ENCODE results near the gene MAGI2. TPM values are rescaled to one million over a fixed set of nuclear protein-coding genes. Genes with fewer than 3 reads are reported as not detected.
"Not testable (repeated sequence)": the region's sequence is repeated elsewhere in the genome, so short reads cannot be mapped to it uniquely, and the experiment has no call there.

The MAGI2 gene
- total RNA-seq, 1 donor from 2014 or later, result 0.10 TPM

DNA sequence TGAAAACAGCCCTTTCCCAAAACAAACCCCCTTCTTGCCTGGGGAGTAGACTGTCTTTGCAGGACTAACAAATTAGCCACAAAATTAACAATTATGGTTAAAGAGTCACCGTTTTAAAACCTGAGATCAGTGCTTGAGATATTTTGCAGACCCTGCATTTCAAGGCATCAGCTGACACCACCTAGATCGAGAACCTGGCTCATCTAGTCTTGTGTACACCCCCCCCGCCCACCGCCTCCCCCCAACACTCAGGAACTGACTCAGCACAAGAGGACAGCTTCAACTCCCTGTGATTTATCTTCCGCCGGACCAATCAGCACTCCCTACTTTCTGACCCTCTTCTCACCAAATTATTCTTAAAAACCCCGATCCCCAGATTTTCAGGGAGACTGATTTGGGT is 917.8 kb downstream of the MAGI2 start:
- H3K9me3 Mint-ChIP-seq, result peaks cover 4% of the 10 kb centered on the region
- H3K27ac Mint-ChIP-seq, result no peak overlapping the region
- H3K36me3 Mint-ChIP-seq (ENCODE audit: low read depth), result no peaks in the 10 kb centered on the region
- H3K27me3 Mint-ChIP-seq (ENCODE audit: insufficient read depth), result no peaks in the 10 kb centered on the region
- no peak for DNase-seq (ENCODE audit: low spot score)
- no peaks in the 10 kb centered on the region for H3K4me1 Mint-ChIP-seq (ENCODE audit: low read depth)
- intact Hi-C loops (cut with micrococcal nuclease), result no loop called here
- H3K4me3 Mint-ChIP-seq, result no peak overlapping the region

DNA sequence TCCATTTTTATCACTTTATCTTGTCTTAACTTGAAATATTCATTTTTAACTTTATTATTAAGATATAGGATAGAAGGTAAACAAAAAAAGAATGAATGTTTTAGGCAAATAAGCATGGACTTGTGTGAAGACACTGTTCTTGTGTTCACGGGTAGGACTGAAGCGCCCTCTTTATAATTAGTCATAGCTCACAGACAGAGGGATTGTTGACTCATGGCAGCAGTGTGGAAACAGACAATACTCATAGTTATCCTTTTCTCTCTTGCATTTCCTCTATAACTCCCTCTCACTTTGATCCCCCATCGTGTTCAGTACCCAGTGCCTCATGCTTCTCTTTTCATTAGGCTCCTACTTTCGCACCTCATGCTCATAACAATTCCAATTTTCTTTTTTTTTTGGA is 923.1 kb downstream of the MAGI2 start:
- no peak overlapping the region for H3K4me3 Mint-ChIP-seq
- peaks cover 4% of the 10 kb centered on the region for H3K9me3 Mint-ChIP-seq
- no peaks in the 10 kb centered on the region for H3K4me1 Mint-ChIP-seq (ENCODE audit: low read depth)
- H3K27ac Mint-ChIP-seq, result no peak overlapping the region
- intact Hi-C loops (cut with micrococcal nuclease), result no loop called here
- H3K36me3 Mint-ChIP-seq (ENCODE audit: low read depth), result no peaks in the 10 kb centered on the region
- no peak for DNase-seq (ENCODE audit: low spot score)
- H3K27me3 Mint-ChIP-seq (ENCODE audit: insufficient read depth), result no peaks in the 10 kb centered on the region

DNA sequence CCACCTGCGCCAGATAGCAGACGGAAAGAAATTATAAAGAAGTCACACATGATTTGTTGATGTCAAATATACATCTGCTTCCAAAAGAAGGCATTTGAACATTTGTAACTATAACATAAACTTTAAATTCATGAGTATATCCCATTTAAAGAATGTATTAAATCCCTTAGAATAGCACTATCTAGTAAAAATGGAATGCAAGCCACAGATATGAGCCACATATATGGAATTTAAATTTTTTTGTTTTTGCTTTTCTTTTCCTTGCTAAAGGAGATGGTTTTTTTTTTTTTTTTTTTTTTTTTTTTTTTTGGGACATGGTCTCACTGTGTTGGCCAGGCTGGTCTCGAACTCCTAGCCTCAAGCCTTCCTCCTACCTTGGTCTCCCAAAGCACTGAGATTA is 924.1 kb downstream of the MAGI2 start:
- Mint-ChIP-seq H3K4me1 (ENCODE audit: low read depth) (no peaks in the 10 kb centered on the region), H3K27me3 (ENCODE audit: insufficient read depth) (no peaks in the 10 kb centered on the region), H3K36me3 (ENCODE audit: low read depth) (no peaks in the 10 kb centered on the region), H3K4me3 (no peak overlapping the region), H3K27ac (no peak overlapping the region), H3K9me3 (peaks cover 4% of the 10 kb centered on the region)
- intact Hi-C loops (cut with micrococcal nuclease), result no loop called here
- DNase-seq (ENCODE audit: low spot score), result no peak

DNA sequence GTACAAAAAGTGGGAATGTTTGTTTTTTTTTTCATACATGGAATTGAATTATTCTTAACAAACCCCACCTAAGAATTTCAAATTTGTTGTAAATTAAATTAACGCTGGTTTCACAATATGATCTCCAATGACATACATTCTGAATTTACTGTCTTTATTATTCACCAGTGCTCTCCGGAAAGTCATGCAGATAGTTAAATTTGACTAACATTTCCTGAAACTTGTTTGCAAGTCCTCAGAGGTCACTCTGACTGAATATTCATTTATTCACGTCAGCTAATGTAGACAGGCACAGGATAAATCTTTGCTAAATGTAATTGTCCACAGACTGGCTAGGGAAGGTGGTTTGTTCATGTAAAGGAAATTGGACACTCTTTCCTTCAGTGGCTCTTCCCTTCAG is 924.5 kb downstream of the MAGI2 start:
- H3K27me3 Mint-ChIP-seq (ENCODE audit: insufficient read depth), result no peaks in the 10 kb centered on the region
- H3K4me3 Mint-ChIP-seq, result no peak overlapping the region
- intact Hi-C loops (cut with micrococcal nuclease), result no loop called here
- no peaks in the 10 kb centered on the region for H3K36me3 Mint-ChIP-seq (ENCODE audit: low read depth)
- DNase-seq (ENCODE audit: low spot score), result no peak
- no peaks in the 10 kb centered on the region for H3K4me1 Mint-ChIP-seq (ENCODE audit: low read depth)
- H3K9me3 Mint-ChIP-seq, result peaks cover 4% of the 10 kb centered on the region
- no peak overlapping the region for H3K27ac Mint-ChIP-seq

DNA sequence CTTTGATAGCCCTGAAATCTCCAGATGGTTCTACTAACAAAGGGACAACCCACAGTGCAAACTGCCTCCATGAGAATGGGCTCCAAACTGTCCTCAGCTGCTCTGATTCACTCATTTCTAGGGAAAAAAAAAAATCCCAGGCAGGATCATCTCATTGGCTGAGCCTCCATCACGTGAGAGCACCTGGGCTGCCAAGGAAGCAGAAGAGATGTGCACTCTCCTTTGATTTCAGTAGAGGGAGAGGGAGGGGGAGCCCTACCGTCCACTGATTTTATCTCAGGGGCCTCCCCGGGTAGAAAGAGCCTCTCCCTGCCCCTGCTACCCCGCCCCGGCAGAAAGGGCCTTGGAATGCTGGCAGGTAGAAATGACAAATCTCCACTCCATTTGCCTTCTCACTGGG is 929.5 kb downstream of the MAGI2 start:
- Mint-ChIP-seq H3K27me3 (ENCODE audit: insufficient read depth) (no peaks in the 10 kb centered on the region), H3K9me3 (no peaks in the 10 kb centered on the region)
- intact Hi-C loops (cut with micrococcal nuclease), result no loop called here

DNA sequence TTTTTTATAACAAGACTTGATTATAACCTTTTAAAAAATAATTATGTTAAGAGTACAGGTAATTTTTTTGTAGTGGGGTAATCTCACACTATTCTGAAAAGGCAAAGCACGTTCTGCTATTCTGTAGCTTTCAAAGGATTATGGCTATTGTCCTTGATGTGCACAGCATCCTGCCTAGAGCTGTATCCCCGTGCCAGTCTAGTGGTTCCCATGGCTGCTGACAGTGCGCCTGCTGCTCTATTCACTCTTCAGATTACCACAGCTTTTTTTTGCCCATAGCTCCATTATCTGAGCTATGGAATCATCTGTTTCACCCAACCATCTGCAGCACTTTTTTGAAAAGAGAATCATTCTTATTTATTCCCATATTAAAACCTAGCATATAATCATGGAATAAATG is 931.5 kb downstream of the MAGI2 start:
- intact Hi-C loops (cut with micrococcal nuclease), result no loop called here
- H3K9me3 Mint-ChIP-seq, result no peaks in the 10 kb centered on the region
- no peaks in the 10 kb centered on the region for H3K36me3 Mint-ChIP-seq (ENCODE audit: low read depth)
- no peak overlapping the region for H3K4me3 Mint-ChIP-seq
- no peaks in the 10 kb centered on the region for H3K4me1 Mint-ChIP-seq (ENCODE audit: low read depth)
- no peak for DNase-seq (ENCODE audit: low spot score)
- H3K27me3 Mint-ChIP-seq (ENCODE audit: insufficient read depth), result no peaks in the 10 kb centered on the region
- H3K27ac Mint-ChIP-seq, result no peak overlapping the region

More for the DNA sequence above, 929.5 kb downstream of the MAGI2 start:
- DNase-seq (ENCODE audit: low spot score), result no peak
- Mint-ChIP-seq H3K4me1 (ENCODE audit: low read depth) (no peaks in the 10 kb centered on the region), H3K27ac (no peak overlapping the region), H3K4me3 (no peak overlapping the region), H3K36me3 (ENCODE audit: low read depth) (no peaks in the 10 kb centered on the region)

DNA sequence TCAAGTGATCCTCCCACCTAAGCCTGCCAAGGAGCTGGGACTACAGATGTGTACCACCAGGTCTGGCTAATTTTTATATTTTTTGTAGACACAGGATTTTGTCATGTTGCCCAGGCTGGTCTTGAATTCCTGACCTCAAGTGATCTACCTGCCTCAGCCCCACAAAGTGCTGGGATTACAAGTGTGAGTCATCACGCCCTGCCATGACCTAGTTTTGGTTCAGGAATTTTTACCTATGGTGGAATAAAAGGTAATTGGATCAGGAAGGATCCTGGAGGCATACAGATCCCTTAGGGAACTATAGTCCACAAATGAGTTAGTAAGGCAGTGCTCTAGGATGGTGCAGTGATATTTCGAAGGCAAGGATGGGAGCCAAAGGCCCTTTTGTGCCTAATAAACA is 937.0 kb downstream of the MAGI2 start:
- Mint-ChIP-seq H3K4me3 (no peak overlapping the region), H3K4me1 (ENCODE audit: low read depth) (no peaks in the 10 kb centered on the region), H3K27ac (no peak overlapping the region), H3K36me3 (ENCODE audit: low read depth) (no peaks in the 10 kb centered on the region), H3K27me3 (ENCODE audit: insufficient read depth) (no peaks in the 10 kb centered on the region), H3K9me3 (no peaks in the 10 kb centered on the region)
- DNase-seq (ENCODE audit: low spot score), result no peak
- intact Hi-C loops (cut with micrococcal nuclease), result no loop called here

DNA sequence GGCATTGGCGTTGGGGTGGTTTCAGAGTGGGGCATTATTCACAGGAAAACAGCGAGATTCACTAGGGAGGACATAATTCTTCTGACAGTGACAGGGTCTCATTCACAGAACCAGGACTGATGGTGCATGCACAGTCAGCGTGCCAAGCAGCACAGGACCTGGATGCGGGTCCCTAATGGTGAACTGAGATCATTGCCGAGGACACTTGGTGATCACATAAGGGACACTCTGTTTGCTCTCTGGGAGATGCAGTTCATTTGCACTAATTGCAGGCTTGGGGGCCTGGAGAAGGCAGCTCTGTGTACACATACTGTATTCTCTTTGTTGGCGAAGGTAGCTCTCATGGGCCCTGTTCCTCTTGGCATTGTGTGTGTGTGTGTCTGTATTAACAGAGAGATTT is 938.8 kb downstream of the MAGI2 start:
- no peaks in the 10 kb centered on the region for H3K27me3 Mint-ChIP-seq (ENCODE audit: insufficient read depth)
- H3K4me3 Mint-ChIP-seq, result no peak overlapping the region
- H3K27ac Mint-ChIP-seq, result no peak overlapping the region
- intact Hi-C loops (cut with micrococcal nuclease), result no loop called here
- H3K36me3 Mint-ChIP-seq (ENCODE audit: low read depth), result no peaks in the 10 kb centered on the region
- no peaks in the 10 kb centered on the region for H3K9me3 Mint-ChIP-seq
- H3K4me1 Mint-ChIP-seq (ENCODE audit: low read depth), result no peaks in the 10 kb centered on the region
- no peak for DNase-seq (ENCODE audit: low spot score)

DNA sequence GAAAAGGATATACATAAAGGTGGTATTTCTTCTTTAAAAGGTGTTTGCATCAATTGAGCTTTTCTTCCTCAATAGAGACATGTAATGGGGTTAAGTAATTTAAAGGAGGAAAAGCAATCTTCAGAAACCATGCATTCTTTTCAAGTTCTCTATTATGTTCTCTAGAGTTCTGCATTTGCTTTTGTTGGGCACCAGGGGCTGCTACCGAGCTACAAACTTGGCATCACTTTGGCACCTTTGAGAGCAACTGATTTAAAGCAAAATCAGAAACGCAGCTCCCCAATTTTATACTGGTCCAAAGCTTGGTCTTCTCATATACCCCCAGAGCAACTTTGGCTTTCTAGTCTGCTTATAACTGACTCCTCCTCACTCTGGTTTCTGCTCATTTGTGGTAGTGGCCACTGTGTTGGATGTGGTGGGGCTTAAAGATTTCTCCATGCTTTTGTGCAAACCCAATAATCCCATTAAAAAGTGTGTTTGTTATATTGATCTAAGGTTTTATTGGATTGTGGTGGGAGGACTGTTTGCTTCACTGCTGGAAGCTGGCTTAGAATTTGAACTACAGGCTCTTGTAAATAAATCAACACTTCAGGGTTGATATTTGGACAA is 942.8 kb downstream of the MAGI2 start:
- no peak for DNase-seq (ENCODE audit: low spot score)
- Mint-ChIP-seq H3K4me1 (ENCODE audit: low read depth) (no peaks in the 10 kb centered on the region), H3K4me3 (no peak overlapping the region), H3K36me3 (ENCODE audit: low read depth) (no peaks in the 10 kb centered on the region), H3K9me3 (no peaks in the 10 kb centered on the region), H3K27me3 (ENCODE audit: insufficient read depth) (no peaks in the 10 kb centered on the region), H3K27ac (no peak overlapping the region)
- intact Hi-C loops (cut with micrococcal nuclease), result no loop called here

DNA sequence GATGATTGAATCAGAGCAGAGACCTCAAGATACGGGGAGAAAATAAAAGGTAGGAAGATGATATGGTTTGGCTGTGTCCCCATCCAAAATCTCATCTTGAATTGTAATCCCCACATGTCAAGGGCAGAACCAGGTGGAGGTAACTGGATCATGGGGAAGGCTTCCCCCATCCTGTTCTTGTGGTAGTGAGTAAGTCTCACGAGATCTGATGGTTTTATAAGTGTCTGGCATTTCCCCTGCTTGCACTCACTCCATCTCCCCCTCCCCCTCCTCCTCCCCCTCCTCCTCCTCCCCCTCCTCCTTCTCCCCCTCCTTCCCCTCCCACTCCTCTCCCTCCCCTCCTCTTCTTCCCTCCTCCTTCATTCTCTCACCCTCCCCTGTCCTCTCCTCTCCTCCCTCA is 950.2 kb downstream of the MAGI2 start:
- H3K36me3 Mint-ChIP-seq (ENCODE audit: low read depth); H3K4me1 Mint-ChIP-seq (ENCODE audit: low read depth); H3K27me3 Mint-ChIP-seq (ENCODE audit: insufficient read depth): not testable (repeated sequence)

DNA sequence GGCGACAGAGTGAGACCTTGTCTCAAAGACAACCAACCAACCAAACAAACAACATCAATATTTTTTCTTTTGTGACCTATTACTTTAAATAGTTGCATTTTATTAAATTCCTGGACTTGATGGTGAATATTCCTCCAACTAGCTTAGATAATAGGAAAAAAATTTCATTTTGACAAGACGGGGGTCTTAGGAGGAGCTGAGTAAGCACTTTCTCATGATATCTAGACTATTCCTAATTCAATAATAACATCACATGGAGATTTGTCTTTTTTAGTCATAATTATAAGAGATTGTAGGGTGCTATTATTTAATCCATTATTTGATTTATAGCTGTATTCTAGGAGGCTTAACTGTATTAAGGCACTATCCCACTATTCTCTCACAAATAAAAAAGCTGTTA is 952.4 kb downstream of the MAGI2 start:
- H3K4me1 Mint-ChIP-seq (ENCODE audit: low read depth), result no peaks in the 10 kb centered on the region
- no peaks in the 10 kb centered on the region for H3K27me3 Mint-ChIP-seq (ENCODE audit: insufficient read depth)
- intact Hi-C loops (cut with micrococcal nuclease), result no loop called here
- no peak for DNase-seq (ENCODE audit: low spot score)
- no peaks in the 10 kb centered on the region for H3K9me3 Mint-ChIP-seq
- no peak overlapping the region for H3K27ac Mint-ChIP-seq
- no peak overlapping the region for H3K4me3 Mint-ChIP-seq
- no peaks in the 10 kb centered on the region for H3K36me3 Mint-ChIP-seq (ENCODE audit: low read depth)

More for the DNA sequence above, 950.2 kb downstream of the MAGI2 start:
- H3K9me3 Mint-ChIP-seq; H3K27ac Mint-ChIP-seq; intact Hi-C loops (cut with micrococcal nuclease); DNase-seq (ENCODE audit: low spot score); H3K4me3 Mint-ChIP-seq: not testable (repeated sequence)

DNA sequence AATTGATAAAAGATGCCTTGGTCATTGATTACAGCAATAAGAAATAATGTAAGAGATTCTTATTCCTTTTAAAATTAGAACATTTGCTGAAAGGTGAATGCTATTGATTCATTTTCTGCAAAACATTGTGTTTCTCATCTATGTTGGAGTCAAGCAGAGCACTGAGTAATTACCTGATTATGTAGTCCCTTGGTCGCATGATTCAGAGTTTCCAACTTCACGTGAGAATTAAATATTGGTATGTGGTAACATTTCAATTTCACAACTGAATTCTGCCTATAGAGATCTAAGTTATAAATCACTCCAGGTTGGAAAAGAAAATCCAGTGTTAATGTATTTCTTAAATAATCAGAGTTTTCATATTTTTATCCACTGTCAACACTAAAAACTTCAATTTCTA is 953.5 kb downstream of the MAGI2 start:
- Mint-ChIP-seq H3K4me3 (no peak overlapping the region), H3K9me3 (no peaks in the 10 kb centered on the region), H3K27ac (no peak overlapping the region), H3K27me3 (ENCODE audit: insufficient read depth) (no peaks in the 10 kb centered on the region), H3K4me1 (ENCODE audit: low read depth) (no peaks in the 10 kb centered on the region), H3K36me3 (ENCODE audit: low read depth) (no peaks in the 10 kb centered on the region)
- no peak for DNase-seq (ENCODE audit: low spot score)
- intact Hi-C loops (cut with micrococcal nuclease), result no loop called here

DNA sequence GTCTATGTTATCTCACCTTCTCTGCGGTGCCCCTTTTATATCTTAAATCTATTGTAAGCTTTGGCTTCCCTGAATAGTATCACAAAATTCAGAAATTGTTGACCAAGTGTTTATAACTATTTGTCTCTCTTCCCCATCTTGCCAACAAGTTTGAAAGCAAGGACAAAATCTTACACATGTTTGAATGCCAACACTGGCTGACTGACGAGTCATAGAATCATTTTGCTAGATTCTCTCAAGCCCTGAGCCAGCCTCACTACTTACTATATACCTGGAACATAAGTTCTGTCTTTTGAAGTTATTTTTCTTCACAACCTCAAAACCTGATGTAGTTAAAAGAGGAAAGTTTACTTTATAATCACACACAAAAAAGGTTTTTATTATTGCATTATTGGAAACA is 954.2 kb downstream of the MAGI2 start:
- no peak for DNase-seq (ENCODE audit: low spot score)
- Mint-ChIP-seq H3K36me3 (ENCODE audit: low read depth) (no peaks in the 10 kb centered on the region), H3K9me3 (no peaks in the 10 kb centered on the region), H3K27ac (no peak overlapping the region), H3K4me1 (ENCODE audit: low read depth) (no peaks in the 10 kb centered on the region), H3K4me3 (no peak overlapping the region), H3K27me3 (ENCODE audit: insufficient read depth) (no peaks in the 10 kb centered on the region)
- intact Hi-C loops (cut with micrococcal nuclease), result no loop called here

DNA sequence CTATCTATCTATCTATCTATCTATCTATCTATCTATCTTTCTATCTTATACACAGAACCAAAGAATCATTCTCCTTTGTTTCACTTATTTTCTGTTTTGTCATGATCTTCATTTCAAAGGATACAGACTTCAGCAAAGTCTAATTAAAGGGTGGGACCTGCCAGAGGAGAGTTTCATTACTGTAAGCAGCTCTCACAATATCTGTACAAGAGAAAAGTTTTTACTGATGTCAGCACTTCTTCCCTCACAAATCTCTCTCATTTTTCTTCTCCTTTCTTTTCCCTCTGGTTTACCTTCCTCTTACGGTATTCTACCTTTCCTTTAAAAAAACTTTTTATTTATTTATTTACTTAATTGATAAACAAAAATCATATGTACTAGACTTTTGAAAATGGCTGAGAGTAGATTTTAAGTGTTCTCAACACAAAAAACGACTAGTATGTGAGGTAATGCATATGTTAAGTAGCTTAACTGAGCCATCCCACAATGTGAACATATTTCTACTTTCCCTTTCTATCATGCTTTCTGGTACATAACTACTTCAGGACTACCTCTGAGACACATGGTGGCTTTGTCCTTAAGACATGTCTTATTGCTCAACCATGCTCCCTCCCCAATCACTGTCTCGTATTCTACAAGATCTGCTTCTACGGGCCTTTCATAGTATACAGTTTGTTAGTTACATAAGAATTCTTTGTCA is 955.6 kb downstream of the MAGI2 start:
- Mint-ChIP-seq H3K36me3 (ENCODE audit: low read depth) (no peaks in the 10 kb centered on the region), H3K9me3 (no peaks in the 10 kb centered on the region), H3K4me3 (no peak overlapping the region), H3K27ac (no peak overlapping the region), H3K27me3 (ENCODE audit: insufficient read depth) (no peaks in the 10 kb centered on the region), H3K4me1 (ENCODE audit: low read depth) (no peaks in the 10 kb centered on the region)
- no peak for DNase-seq (ENCODE audit: low spot score)
- intact Hi-C loops (cut with micrococcal nuclease), result no loop called here

Data from activated T-helper 1 cell treated with anti-CD3 and anti-CD28 coated beads, Interleukin-12 subunit alpha, Interleukin-12 subunit beta, Interleukin-2, Interleukin-4 antibody, amounts not matched to agents 30 ng/mL and 10 ng/mL and 1 ng/mL, durations not matched to agents 14 hours and 24 hours and 36 hours (primary cell).